GM21723 (cell line): ENCODE data around the gene BCDIN3D.
A peak's percentile ranks its signal among the peaks of the same experiment; 100 is the strongest.

Source experiments
- ATAC-seq: cut with Tn5 transposase; IDR thresholded peaks from one replicate; pipeline ENCODE4 v1.9.1; 2021; ENCODE audit warnings: mild to moderate bottlenecking, moderate library complexity; ENCODE audit not compliant: unreplicated experiment

Gene BCDIN3D

DNA sequence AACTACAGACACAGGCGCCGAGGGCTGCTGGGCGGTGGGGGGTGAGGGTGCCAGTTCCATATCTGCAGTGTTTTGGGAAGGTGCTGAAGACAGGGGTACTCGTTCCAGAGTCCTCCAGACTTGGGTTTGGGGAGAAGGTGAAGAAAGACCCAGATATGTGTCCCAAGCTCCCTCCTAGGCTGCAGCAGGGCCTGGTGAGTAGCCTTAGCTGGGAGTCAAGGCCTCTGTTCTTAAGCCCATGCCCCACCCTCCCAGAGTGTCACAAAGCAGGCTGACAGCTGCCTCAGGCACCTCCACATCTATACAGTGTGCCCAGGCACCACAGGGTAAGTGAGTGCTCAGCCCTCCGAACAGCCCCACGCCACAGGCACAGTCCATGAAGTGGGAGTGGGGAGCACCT lies 19.0 kb downstream of the BCDIN3D start:
- ATAC-seq, result no peak

DNA sequence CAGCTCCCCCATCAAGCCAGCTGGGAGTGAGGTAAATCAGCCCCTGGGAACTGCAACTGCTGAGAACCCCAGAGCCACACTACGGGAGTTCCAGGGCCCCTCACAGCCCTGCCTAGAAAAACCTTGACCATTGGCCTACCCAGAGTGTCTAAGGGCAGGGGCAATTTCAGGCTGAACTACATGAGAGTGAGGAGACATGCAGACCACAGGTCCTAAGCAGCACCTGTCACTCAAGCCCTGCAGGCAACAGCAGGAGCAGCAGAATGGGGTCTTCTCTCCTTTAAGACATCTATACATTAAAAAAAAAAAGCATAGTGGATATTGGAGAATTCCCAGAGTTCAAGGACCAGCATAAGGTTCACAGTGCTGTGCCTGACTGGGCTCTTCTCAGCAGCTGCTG lies 19.6 kb downstream of the BCDIN3D start:
- ATAC-seq, result no peak

DNA sequence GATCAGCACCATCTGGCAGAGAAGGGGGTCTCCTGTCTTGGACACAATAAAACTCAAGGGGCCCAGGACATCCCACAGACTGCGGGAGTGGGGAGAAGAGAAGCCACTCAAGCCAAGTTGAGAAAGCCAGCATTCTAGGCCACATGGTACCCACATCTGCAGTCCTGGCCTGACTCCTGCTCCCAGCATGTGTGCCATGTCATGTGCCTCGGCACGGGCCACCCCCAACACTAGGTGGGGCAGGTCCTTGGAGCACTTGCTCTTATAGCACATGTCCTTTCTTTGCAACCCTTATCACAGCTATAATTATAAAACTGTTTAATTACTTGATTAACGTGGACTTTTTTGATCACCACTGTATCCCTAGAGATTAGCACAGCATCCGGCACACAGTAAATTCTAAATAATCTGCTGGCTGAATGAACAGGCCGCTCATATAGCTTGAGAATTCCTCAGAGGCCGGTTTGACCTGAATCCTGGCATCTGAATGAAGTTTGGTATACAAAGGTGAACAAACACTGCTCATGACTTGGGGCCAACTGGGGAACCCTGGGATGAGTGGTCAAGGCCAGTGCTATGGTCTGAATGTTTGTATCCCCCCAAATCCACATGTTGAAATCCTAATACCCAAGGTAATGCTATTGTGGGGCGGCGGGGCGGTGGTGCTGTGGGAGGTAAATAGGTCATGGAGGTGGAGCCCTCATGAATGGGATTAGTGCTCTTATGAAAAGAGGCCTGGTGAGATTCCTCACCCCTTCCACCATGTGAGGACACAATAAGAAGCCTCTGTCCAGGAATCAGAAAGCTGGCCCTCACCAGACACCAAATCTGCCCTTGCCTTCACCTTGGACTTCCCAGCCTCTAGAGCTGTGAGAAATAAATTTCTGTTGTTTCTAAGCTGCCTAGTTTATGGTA lies 21.3 kb downstream of the BCDIN3D start:
- ATAC-seq, result no peak

DNA sequence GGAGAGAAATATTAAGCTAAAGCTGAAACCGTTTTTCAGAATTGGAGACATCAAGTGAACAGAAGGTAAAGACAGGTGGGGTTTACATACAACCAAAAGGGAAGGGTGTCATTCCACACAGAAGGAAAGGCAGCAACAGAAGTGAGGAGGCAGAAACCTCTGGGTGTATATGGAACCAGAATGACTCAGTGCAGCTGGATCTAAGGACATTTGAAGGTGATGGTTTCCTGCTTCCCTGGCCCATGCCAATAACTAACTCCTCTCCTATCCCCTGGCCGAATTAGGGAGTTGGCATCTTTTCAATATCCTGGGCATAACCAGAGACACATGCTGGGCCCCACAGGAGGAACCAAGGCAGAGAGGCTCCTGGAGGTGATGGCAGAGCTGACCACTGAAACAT lies 23.1 kb downstream of the BCDIN3D start:
- no peak for ATAC-seq

DNA sequence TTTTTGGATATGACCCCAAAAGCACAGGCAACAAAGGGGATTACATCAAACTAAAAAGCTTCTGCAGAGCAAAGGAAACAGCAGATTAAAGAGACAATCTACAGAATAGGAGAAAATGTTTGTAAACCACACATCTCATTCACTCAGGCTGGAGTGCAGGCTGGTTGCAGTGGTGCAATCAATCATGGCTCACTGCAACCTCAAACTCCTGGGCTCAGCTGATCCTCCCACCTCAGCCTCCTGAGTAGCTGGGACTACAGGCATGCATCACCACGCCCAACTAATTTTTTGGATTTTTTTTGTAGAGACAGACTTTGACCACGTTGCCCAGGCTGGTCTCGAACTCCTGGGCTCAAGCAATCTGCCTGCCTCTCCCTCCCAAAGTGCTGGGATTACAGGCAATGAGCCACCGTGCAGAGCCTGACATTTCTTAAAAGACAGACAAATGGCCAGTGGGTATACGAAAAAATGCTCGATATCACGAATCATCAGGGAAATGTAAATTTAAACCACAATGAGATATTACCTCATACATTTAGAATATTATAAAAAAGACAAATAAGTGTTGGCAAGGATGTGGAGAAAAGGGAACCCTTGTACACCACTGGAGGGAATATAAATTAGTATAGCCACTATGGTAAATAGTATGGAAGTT lies 24.5 kb downstream of the BCDIN3D start:
- no peak for ATAC-seq

DNA sequence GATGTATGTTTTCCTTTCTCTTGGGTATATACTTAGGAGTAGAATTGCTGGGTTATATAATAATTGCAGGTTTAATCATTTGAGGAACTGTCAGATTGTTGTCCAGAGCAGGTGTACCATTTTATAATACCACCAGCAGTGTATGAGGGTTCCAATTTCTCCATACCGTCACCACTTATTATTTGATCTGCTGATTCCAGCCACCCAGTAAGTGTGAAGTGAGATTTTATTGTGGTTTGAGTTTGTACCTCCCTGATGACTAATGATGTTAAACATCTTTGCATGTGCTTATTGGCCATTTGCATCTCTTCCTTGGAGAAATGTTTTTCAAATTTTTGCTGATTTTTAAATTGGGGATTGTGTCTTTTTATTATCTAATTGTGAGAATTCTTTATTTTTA lies 29.8 kb downstream of the BCDIN3D start:
- ATAC-seq, result no peak

DNA sequence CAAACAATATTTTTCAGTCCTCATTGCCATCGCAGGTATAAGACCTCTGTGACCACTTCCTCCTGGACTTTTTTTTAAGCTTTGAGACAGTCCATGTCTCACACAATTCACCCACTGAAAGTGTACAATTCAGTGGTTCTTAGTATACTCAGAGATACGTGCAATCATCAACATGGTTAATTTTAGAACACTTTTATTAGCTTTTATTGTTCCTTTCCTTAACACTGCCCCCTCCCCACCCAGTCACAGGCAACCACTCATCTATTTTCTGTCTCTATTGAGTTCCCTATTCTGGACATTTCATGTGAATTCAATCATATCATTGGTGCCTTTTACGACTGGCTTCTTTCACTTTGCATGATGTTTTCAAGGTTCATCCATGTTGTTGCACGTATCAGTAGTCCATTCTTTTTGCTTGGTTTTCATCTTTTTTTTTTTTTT lies 30.9 kb downstream of the BCDIN3D start:
- ATAC-seq, result peak; percentile 55

DNA sequence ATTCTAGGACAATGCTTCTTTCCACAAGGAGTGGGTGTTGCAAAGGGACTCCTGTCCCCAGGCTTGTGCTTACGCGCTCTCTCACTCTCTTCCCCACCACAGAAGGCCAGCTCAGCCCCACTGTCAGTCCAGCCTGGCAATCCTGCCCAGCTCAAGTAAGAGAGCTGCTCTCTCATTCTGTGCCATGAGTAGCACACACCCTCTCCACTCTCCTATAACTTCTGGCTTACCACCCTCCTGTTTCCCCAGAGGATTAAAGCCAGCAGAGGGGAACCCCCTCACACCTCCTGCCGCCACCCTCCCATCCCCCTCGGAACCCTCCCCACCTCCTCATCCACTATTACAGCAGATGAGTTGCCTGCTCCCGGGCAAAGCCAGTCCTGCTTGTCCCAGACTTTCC lies 31.8 kb downstream of the BCDIN3D start:
- no peak for ATAC-seq

DNA sequence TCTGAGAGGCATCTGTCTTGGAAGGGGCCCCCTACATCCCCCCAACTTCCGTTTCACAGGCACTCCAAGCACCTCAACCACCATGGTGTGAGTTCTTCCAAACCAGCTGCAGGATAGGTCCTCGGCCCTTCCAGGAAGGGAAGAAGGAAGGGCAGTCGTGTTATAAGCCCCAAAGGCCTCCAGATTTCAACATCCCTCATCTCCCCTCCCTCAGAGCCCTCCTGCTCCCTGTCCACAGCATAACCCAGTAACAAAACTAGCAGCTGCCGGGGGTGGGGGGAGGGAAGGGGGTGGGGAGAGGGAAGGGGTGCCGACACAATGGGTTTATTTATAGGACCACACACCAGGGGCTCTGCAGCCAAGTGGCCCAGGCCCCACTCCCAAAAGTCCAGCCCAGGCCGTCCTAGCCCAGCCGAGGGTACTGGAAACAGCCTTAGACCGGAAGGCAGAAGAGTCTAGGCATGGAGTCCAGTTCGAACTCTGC lies 33.0 kb downstream of the BCDIN3D start:
- ATAC-seq, result no peak

DNA sequence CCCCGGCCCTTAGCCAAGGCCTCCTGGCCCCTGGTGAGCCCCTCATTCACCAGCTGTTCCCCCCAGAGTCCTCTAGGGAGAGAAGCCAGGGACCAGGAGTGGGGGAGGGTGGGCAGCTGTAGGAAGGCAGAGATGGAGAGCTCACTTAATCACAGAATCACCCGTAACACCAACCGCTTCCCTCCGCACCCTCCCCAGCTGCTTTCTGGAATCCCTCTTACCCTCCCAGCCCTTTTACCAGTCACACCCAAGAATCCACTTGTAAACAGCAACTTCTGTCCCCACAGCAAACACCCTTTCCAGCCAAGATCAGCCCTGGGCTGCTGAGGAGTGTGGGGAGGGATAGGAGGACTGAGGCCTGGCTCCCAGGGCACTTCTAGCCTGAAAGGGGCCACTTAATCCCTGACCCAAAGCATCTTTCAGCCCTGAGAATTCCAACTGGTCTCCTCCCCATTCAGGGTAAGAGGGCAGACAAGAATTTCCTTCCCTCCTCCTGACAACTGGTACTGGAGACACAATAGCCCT lies 33.5 kb downstream of the BCDIN3D start:
- no peak for ATAC-seq

DNA sequence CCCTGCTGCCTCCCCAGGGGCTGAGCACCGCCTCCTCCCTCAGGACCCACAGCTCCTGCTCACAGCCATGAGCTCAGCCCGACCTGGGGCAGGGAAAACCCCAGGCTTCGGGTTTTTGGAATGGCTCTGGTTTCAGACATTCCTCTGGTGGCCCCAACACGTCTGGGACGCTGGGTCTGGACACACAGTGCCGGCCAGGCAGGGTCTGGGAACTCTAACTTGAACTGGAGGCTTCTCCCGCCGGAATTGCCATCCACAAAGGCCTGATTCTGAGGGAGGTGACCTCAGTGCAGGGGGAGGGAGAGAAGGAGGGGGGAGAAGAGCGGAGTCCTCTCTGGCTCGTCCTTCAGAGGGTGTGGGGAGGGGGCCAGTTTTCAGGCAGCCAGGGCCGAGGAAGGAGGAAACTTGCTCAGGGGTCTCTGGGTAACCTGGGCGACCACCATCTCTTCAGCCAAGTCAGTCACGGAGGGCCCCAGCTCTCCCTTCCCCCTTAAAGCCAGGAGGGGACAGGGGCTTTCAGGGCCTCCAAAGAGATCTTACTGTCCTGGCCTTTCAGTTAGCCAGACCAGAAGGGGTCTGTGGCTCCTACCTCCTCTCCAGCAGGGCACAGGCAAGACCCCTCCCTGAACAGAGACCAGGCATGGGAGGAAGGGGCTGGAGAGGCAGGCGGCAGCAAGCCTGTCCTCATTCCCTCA lies 34.1 kb downstream of the BCDIN3D start:
- no peak for ATAC-seq

DNA sequence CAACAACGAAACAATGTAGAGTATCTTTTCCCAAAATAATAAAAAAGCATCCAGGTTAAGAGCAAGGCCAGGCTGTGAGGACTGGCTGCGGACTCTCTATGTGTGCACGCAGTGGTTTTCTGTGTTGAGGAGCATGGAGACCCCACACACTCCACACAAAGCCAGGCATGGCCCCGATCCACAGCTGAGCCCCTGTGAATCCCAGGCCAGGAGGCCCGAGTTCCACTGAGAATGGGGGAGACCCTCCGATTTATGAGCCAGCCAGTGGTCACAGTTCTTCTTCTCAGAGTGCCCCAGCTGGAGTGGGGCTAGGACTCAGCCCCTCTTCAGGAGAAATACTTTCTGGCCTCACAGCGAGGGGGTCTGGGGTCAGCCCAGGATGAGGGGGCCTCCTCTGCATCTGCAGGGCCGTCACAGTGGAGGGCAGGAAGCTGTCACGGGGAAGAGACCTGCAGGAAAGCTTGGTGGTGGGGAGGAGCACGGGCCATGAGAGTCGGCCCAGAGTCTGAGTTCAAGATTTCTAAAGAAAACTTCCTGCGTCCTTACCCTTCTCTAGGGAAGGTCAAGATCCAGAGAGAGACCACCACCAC lies 34.8 kb downstream of the BCDIN3D start:
- ATAC-seq, result no peak

DNA sequence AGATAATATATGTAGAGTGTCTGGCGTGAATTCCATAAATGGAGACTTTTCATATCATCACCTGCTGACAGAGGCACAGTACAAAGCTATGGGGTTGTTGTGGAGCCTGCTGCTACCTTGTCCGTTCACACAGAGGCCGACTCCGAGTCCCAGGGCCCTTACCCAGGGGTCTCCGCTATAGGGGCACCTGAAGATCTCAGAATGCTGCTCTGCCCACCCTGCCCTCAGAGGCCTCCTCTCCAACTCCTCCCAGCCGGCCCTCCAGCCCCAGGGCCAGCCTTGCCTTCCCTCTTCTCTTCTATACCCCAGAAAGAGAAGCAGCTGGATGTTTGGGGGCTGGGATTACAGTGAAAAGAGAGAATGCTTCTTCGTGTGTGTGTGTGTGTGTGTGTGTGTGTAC lies 36.0 kb downstream of the BCDIN3D start:
- no peak for ATAC-seq

DNA sequence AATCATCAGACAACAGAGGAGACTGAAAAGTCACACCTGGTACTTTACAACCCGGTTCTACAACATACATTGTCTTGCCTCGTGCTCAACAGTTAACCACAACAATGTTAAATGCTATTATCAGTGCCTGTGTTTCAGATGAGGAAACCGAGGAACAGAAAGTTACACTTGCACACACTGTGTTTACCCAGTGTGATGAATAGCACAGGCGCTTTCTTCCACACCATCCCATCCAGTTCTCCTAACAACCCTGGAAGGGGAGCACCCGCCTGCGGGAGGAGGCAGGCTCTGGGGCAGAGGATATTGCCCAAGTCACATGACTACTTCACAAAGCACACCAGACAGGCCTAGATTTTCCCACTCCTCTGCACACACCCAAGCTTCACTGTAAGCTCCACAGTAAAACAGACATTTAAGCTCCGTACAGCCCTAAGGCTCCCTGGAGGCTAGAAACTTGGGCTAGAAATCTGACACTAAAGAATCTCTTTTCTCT lies 36.5 kb downstream of the BCDIN3D start:
- ATAC-seq, result no peak

DNA sequence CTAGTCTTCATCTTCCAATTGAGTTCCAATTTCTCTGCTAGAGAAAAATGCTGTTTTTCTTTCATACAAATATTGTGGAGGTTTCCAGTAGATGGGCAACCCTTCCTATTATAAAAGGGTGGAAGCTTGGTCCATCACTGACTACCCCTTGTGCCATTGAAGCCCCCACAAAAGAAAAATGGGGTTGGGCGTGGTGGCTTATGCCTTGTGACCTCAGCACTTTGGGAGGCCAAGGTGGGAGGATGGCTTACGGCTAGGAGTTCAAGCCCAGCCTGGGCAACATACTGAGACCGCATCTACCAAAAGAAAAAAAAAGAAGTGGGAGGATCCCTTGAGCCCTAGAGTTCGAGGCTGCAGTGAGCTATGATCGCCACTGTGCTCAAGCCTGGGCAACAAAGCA lies 37.5 kb downstream of the BCDIN3D start:
- no peak for ATAC-seq

DNA sequence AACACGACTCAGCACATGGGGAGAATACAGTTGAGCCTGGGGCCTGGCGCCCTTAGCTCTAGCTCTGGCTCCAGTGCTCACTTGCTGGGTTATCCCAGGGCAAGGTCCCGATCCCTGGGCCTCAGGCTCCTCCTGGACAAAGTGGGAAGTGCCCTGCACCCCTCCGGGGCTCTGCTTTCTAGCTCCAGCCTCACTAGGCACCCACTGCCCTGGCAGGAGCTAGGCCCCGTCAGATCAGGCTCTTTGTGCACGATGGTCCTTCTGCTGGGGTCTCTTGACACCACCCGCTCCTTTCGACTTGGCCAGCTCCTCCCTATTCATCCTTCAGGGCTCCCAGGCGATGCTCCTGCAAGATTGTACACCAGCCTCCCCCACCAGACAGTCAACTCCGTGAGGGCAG lies 38.1 kb downstream of the BCDIN3D start:
- ATAC-seq, result no peak

DNA sequence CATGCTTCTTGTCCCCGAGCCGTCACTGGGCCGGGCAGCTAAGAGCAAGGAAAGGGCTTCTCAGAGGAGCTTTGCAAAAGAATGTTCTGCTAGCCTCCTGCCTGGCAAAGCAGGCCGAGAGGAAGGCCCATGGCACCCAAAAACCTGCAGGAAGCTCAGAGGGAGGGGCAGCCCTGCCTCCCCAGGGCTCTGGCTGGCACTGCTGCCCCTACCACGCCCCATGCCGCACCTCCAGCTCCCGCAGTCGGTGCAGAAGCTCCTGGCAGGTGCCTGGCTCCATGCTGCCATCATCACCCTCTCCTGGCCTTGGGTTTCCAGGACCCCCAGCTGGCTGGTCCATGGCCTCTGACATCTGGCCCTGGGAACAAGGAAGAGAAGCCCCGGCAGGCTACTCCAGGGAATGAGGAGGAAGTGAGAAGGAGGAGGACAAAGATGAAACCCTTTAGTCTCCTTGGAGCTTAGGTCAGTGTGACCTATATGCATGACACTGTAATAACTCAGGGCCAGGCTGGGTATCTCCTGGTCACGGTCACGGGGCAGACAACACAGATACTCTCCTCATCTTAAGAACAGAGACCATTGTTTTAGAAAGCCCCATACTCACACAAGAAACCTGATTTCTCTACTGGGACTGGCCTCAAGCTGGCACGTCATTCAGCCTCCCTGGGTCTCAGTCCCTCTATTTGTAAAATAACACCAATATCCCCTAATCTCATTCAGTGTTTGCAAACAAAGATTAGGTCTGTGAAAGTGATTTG lies 39.0 kb downstream of the BCDIN3D start:
- no peak for ATAC-seq

DNA sequence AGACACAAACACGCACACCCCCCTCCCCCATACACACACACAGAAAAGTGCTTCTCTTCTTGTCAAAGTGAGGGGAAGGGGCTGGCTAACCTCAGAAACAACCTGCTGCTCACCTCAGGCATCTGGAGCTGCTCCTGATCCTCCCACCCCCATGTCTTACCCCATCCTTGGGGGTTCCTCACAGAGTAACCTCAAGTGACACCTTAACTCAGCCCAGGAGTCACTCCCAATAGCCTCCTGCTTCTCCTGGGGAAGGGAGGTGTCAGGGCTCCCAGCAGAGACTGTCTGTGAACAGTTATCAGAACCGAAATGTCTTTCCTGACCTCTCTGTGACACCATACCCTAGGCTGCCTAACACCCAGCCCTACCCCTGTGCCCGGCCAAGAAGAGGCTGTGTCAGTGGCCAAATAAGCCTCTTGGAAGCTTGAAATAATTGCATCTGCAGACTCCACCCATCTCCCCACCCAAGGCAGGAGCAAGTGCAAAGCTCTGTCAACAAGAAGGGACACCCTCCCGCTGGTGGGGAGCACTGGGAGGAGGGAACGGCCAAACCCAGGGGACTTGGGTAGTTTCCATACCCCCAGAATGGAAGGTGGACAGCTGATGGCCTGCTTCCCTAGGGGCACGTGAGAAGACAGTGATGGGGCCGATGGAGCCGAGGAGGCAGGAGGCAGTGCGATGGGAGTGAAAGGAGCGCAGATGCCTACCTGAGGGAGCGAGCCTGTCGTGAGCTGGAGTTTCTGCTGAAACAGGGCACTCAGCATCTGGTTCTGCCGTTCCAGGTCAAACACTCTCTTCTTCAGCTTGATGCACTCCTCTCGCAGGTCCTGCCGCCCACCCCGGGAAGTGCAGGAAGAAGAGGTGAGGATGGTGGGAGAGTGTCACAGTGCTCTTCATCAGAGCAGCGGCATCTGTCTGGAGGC lies 41.5 kb downstream of the BCDIN3D start:
- no peak for ATAC-seq
